HEK293T (cell line): ENCODE data around the gene DES.

ENCODE experiments used
- ARNT ChIP-seq: fragments of 450-650 bp; IDR thresholded peaks from 2 replicates; pipeline ENCODE4 v1.6.1; 2017; ENCODE audit warnings: mild to moderate bottlenecking
- BHLHE40 ChIP-seq: fragments of 450-650 bp; IDR thresholded peaks from 2 replicates; pipeline ENCODE4 v1.6.1; 2016; ENCODE audit warnings: mild to moderate bottlenecking, moderate library complexity, borderline replicate concordance
- FOXA1 ChIP-seq: fragments of 450-650 bp; IDR thresholded peaks from 2 replicates; pipeline ENCODE4 v1.6.1; 2016; ENCODE audit warnings: mild to moderate bottlenecking
- FOXK2 ChIP-seq: fragments of 450-650 bp; IDR thresholded peaks from 2 replicates; pipeline ENCODE4 v1.6.1; 2016; ENCODE audit warnings: mild to moderate bottlenecking
- FOXM1 ChIP-seq: fragments of 450-650 bp; IDR thresholded peaks from 2 replicates; pipeline ENCODE4 v1.6.1; 2017; ENCODE audit warnings: mild to moderate bottlenecking, borderline replicate concordance
- LEF1 ChIP-seq: fragments of 450-650 bp; IDR thresholded peaks from 2 replicates; pipeline ENCODE4 v1.6.1; 2017; ENCODE audit warnings: mild to moderate bottlenecking, borderline replicate concordance
- NFRKB ChIP-seq: fragments of 450-650 bp; IDR thresholded peaks from 2 replicates; pipeline ENCODE4 v1.6.1; 2016; ENCODE audit warnings: mild to moderate bottlenecking, moderate library complexity
- PKNOX1 ChIP-seq: fragments of 450-650 bp; IDR thresholded peaks from 2 replicates; pipeline ENCODE4 v1.6.1; 2016
- SP1 ChIP-seq: fragments of 450-650 bp; IDR thresholded peaks from 2 replicates; pipeline ENCODE4 v1.6.1; 2017
- TARDBP ChIP-seq: fragments of 450-650 bp; IDR thresholded peaks from 2 replicates; pipeline ENCODE4 v1.6.1; 2016
- ZNF384 ChIP-seq: fragments of 450-650 bp; IDR thresholded peaks from 2 replicates; pipeline ENCODE4 v1.6.1; 2016

GRCh38 chr2:219425238-219426067, 7.3 kb downstream of the DES start:
- TF ChIP-seq FOXM1 = no peak
- no peak for TF ChIP-seq PKNOX1
- TF ChIP-seq FOXA1 = no peak
- no peak for TF ChIP-seq LEF1
- TF ChIP-seq NFRKB = no peak
- TF ChIP-seq ZNF384 = no peak
- TF ChIP-seq SP1 = no peak
- no peak for TF ChIP-seq BHLHE40
- no peak for TF ChIP-seq TARDBP
- TF ChIP-seq ARNT = no peak
- TF ChIP-seq FOXK2 = no peak
